Esophagus squamous epithelium (tissue), 5 donors: ENCODE measurements around the gene RASGRF1. TPM values are rescaled to one million over a fixed set of nuclear protein-coding genes. Genes with fewer than 3 reads are reported as not detected.

Source experiments
- DNase-seq: peaks from one replicate; lab custom pipeline; 2025; lab: John Stamatoyannopoulos, UW
- H3K27ac ChIP-seq, 4 donors: fragments of 200-600 bp; sonication (generic); one replicate each; pipeline ENCODE4 v1.5.1; 2016 to 2019; ENCODE audit warnings: mild to moderate bottlenecking in 1 of 4
- H3K27me3 ChIP-seq, 4 donors: fragments of 200-600 bp; sonication (generic); 1 replicate in 3 of 4; 2 replicates in 1 of 4; pipeline versions ENCODE4 v1.5.1 to v1.6.0; 2017 to 2021; ENCODE audit warnings: antibody characterized with exemption in 1 of 4
- H3K36me3 ChIP-seq, 3 donors: fragments of 200-600 bp; sonication (generic); one replicate each; pipeline ENCODE4 v1.5.1; 2016 to 2019
- H3K4me1 ChIP-seq, 3 donors: fragments of 200-600 bp; sonication (generic); one replicate each; pipeline ENCODE4 v1.5.1; 2017 to 2019
- H3K4me3 ChIP-seq, 4 donors: fragments of 200-600 bp; sonication (generic); 1 replicate in 3 of 4; 2 replicates in 1 of 4; pipeline ENCODE4 v1.5.1; 2016 to 2019; ENCODE audit warnings: mild to moderate bottlenecking in 2 of 4, moderate library complexity in 1 of 4
- H3K9me3 ChIP-seq, 3 donors: fragments of 200-600 bp; sonication (generic); one replicate each; pipeline ENCODE4 v1.5.1; 2016 to 2019
- CTCF ChIP-seq, 6 experiments: fragments of 450-650 bp in 4 of 6; fragments of 200-600 bp in 2 of 6; sonication (generic) in 2 of 6; IDR thresholded peaks; one replicate each; pipeline ENCODE4 v1.5.1; 2016 to 2019; ENCODE audit warnings: antibody characterized with exemption in 6 of 6, mild to moderate bottlenecking in 4 of 6, moderate library complexity in 4 of 6
- POLR2A ChIP-seq, 4 donors: fragments of 450-650 bp; IDR thresholded peaks; one replicate each; pipeline ENCODE4 v1.6.1; 2017; ENCODE audit warnings: antibody characterized with exemption in 4 of 4, mild to moderate bottlenecking in 4 of 4, moderate library complexity in 3 of 4
- WGBS, 2 donors: methylation state at CpG; one replicate each; pipeline ENCODE4 v1.1.5; 2018; 5-methylcytosine and 5-hydroxymethylcytosine counted together
- intact Hi-C: fragments of 100-400 bp; cut with DNase I; formaldehyde crosslinking; loops from one replicate; pipeline ENCODE4 v1.15.0; 2022
- total RNA-seq, 4 donors: library from RNA; depleted of rRNA; stranded (reverse); fragments of >200 nt; gene quantifications; one replicate each; pipeline ENCODE4 v1.1.0, GENCODE V29; 2016
- donor health status: DM: yes; HTN: yes; CAD: no.

Gene RASGRF1
- total RNA-seq, 4 donors from 2014 or later, result 0.23 TPM; not detected in 3

DNA sequence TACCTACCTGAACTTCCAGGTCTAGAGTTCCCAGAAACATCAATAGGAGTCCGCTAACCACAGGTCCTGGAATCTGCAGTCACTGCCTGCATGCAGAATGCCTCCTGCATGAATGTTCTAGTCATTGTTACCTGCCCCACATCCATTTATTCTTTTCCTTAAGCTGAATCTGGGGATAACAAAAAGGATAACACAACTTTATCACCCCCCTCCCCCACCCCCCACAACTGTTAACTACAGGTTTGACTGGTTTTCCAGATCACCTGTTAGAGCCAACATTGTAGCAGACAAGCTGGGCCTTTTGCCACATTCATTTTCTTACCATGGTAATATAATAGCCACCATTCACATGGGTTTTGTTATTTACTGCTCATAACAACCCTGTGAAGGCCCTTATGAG lies 141.1 kb downstream of the RASGRF1 start:
- peaks cover 10 to 40% (median 11%) of the 10 kb centered on the region in 3 donors for H3K4me1 ChIP-seq
- DNase-seq, result no peak
- no peaks in the 10 kb centered on the region for H3K27me3 ChIP-seq
- H3K27ac ChIP-seq, result no peak overlapping the region
- H3K4me3 ChIP-seq, result no peak overlapping the region
- H3K9me3 ChIP-seq, result no peaks in the 10 kb centered on the region
- intact Hi-C loops, result no loop called here
- WGBS, 2 donors, result 0% methylated on average over 1 of the region's 1 CpG
- TF ChIP-seq CTCF (IDR thresholded peaks at IDR 0.05) (no peak), POLR2A (IDR thresholded peaks at IDR 0.05) (no peak)
- H3K36me3 ChIP-seq, result no peaks in the 10 kb centered on the region

DNA sequence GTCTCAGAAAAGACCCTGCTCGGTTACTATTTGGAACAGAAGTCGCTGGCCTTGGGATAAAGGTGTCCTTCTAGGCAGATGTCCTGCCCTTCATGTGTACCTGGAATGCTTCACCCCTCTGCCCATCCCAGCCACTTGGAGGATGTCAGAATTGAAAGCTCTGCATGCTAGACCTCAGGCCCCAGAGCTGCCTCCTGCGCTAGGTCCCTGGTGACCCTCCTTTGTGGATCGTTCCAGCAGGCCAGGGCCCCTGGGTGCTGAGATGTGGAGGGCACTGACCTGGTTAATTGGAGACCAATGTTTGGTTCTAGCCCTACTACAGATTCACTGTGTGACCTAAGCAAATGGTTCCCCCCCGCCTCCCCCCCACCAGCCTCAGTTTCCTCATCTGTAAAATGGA lies 143.1 kb downstream of the RASGRF1 start:
- TF ChIP-seq POLR2A (IDR thresholded peaks at IDR 0.05) (no peak), CTCF (IDR thresholded peaks at IDR 0.05) (no peak)
- Histone ChIP-seq H3K4me3 (no peak overlapping the region), H3K36me3 (no peaks in the 10 kb centered on the region), H3K27ac (no peak overlapping the region), H3K9me3 (no peaks in the 10 kb centered on the region), H3K27me3 (no peaks in the 10 kb centered on the region), H3K4me1 (peaks cover 16 to 53% (median 18%) of the 10 kb centered on the region in 3 donors)
- intact Hi-C loops, result no loop called here
- 67% methylated on average over 3 of the region's 5 CpGs; no CpG with 5 or more reads in 1 of the 2 donors for WGBS, 2 donors
- no peak for DNase-seq

DNA sequence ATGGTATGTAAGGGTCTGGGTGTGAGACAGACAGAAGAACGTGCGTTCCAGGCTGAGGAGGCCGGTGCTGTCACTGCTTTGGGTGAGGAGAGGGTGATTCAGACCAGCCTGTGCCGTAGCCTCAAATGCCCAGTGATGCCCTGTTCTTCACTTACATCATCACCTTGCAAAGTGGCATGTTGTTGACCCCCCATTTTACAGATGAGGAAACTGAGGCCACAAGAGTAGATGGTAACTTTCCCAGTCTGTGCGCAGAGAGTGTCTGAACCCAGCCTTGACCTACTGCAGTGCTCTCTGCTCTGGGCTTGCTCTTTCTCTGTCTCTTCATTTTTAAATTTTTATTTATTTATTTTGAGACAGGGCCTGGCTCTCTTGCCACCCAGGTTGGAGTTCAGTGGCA lies 144.1 kb downstream of the RASGRF1 start:
- H3K4me3 ChIP-seq, result no peak overlapping the region
- peaks cover 9 to 43% (median 18%) of the 10 kb centered on the region in 3 donors for H3K4me1 ChIP-seq

GRCh38 chr15:78944669-78945407 lies 145.7 kb downstream of the RASGRF1 start, which contains the start of gene CTSH:
CTSH (minus strand) TSS chr15:78945046; CDS start chr15:78944981, 65 bp downstream.
- DNase-seq, result no peak
- TF ChIP-seq POLR2A (IDR thresholded peaks at IDR 0.05), result peak in 2 of 4 donors; percentile 19 to 69
- no peak for TF ChIP-seq CTCF (IDR thresholded peaks at IDR 0.05)
- H3K4me1 ChIP-seq, result peaks cover 5 to 33% (median 18%) of the 10 kb centered on the region in 3 donors
- H3K27ac ChIP-seq, result peak within 1 kb of the TSS; percentile 59 to 80 (median 65)
- intact Hi-C loops, result no loop called here
- H3K27me3 ChIP-seq, result no peaks in the 10 kb centered on the region
- 0 to 8% methylated on average over 7 to 17 of the region's 71 CpGs for WGBS, 2 donors
- H3K36me3 ChIP-seq, result no peaks in the 10 kb centered on the region
- peak within 1 kb of the TSS; percentile 38 to 79 (median 60) for H3K4me3 ChIP-seq
- H3K9me3 ChIP-seq, result no peaks in the 10 kb centered on the region

More for the DNA sequence above, 144.1 kb downstream of the RASGRF1 start:
- H3K27me3 ChIP-seq, result no peaks in the 10 kb centered on the region
- no peak for DNase-seq
- no peaks in the 10 kb centered on the region for H3K9me3 ChIP-seq
- TF ChIP-seq CTCF (IDR thresholded peaks at IDR 0.05) (no peak), POLR2A (IDR thresholded peaks at IDR 0.05) (no peak)
- no peak overlapping the region for H3K27ac ChIP-seq
- H3K36me3 ChIP-seq, result no peaks in the 10 kb centered on the region
- 90% methylated on average over 2 to 5 of the region's 5 CpGs for WGBS, 2 donors
- intact Hi-C loops, result no loop called here

DNA sequence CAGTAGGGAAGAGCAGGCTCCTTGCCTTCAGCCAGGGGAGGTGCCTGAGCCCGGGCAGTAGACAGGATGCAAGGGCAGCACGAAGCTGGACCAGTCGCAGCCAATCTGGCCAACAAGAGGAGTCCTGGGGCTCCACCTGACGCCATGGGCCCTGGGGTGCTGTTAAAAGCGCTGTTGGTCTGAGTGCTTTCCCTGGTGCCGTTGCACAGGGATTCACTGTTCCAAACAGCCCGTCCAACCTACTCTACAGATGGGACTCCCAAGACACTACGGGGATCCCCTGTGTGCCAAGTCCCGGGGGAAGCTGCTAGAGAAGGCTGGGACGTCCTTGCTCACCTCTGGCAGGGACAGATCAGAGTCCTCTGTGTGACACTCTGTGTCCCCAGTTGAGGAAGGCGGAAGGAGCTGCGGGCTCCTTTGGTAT lies 146.4 kb downstream of the RASGRF1 start:
- intact Hi-C loops, result no loop called here
- peaks cover 5 to 33% (median 18%) of the 10 kb centered on the region in 3 donors for H3K4me1 ChIP-seq
- H3K27ac ChIP-seq, result peak overlapping the region; percentile 59 to 80 (median 65)
- peak overlapping the region; percentile 38 to 79 (median 60) for H3K4me3 ChIP-seq
- H3K27me3 ChIP-seq, result no peaks in the 10 kb centered on the region
- no peaks in the 10 kb centered on the region for H3K9me3 ChIP-seq
- DNase-seq, result no peak
- WGBS, 2 donors, result 30% methylated on average over 2 of the region's 12 CpGs
- TF ChIP-seq CTCF (IDR thresholded peaks at IDR 0.05) (no peak), POLR2A (IDR thresholded peaks at IDR 0.05) (no peak)
- H3K36me3 ChIP-seq, result no peaks in the 10 kb centered on the region
